Activated CD4-positive, alpha-beta memory T cell treated with anti-CD3 and anti-CD28 coated beads for 36 hours (primary cell): ENCODE measurements around the gene MXRA8. TPM values are rescaled to one million over a fixed set of nuclear protein-coding genes. Genes with fewer than 3 reads are reported as not detected.

ENCODE experiments used
- CTCF ChIA-PET: fragments of 350-600 bp; sonication (Branson Sonifier 250); formaldehyde crosslinking; loops from one replicate; lab custom pipeline; 2021; ENCODE audit warnings: antibody characterized with exemption, inconsistent platforms; lab: Charles Lee
- POLR2A ChIA-PET: fragments of 350-600 bp; sonication (Branson Sonifier 250); formaldehyde crosslinking; loops from one replicate; lab custom pipeline; 2021; ENCODE audit warnings: antibody characterized with exemption; lab: Charles Lee
- DNase-seq: peaks from one replicate; pipeline ENCODE4 v3.0.0-alpha.2; 2020
- H3K27ac Mint-ChIP-seq: one replicate; pipeline ENCODE4 v1.8.0; 2021; ENCODE audit warnings: mixed read lengths
- H3K27me3 Mint-ChIP-seq: one replicate; pipeline ENCODE4 v1.8.0; 2021; ENCODE audit warnings: mixed read lengths
- H3K36me3 Mint-ChIP-seq: one replicate; pipeline ENCODE4 v1.8.0; 2021; ENCODE audit warnings: mixed read lengths
- H3K4me1 Mint-ChIP-seq: one replicate; pipeline ENCODE4 v1.8.0; 2021; ENCODE audit warnings: low read depth, mixed read lengths
- H3K4me3 Mint-ChIP-seq: one replicate; pipeline ENCODE4 v1.8.0; 2021; ENCODE audit warnings: mild to moderate bottlenecking, mixed read lengths
- H3K9me3 Mint-ChIP-seq: one replicate; pipeline ENCODE4 v1.8.0; 2021; ENCODE audit warnings: mixed read lengths
- intact Hi-C: fragments of 100-400 bp; cut with micrococcal nuclease; formaldehyde crosslinking; loops from one replicate; pipeline ENCODE4 v1.15.1; 2023
- total RNA-seq, 2 experiments: library from RNA; stranded (reverse); gene quantifications; one replicate each; pipeline ENCODE4 v1.2.3, GENCODE V29; 2021

The MXRA8 gene
- total RNA-seq, 2 experiments from 2014 or later = 0.19 TPM; not detected in 1

- Mint-ChIP-seq H3K27ac (no peak overlapping the region), H3K27me3 (no peaks in the 10 kb centered on the region), H3K4me3 (no peak overlapping the region), H3K9me3 (no peaks in the 10 kb centered on the region), H3K36me3 (peaks cover 15% of the 10 kb centered on the region), H3K4me1 (no peaks in the 10 kb centered on the region)
- ChIA-PET POLR2A (no interaction called here), CTCF (no interaction called here)
- intact Hi-C loops = no loop called here
- DNase-seq = peak; percentile 48
These were observed 20.6 kb downstream of the MXRA8 start for GRCh38 chr1:1337793-1338147.

- DNase-seq = no peak
- POLR2A ChIA-PET = no interaction called here
- Mint-ChIP-seq H3K4me3 (no peak overlapping the region), H3K36me3 (peaks cover 15% of the 10 kb centered on the region), H3K4me1 (no peaks in the 10 kb centered on the region), H3K27me3 (no peaks in the 10 kb centered on the region), H3K27ac (no peak overlapping the region), H3K9me3 (no peaks in the 10 kb centered on the region)
- CTCF ChIA-PET = no interaction called here
- intact Hi-C loops = no loop called here
These were observed 21.2 kb downstream of the MXRA8 start for GRCh38 chr1:1336931-1337792.

- intact Hi-C loops = no loop called here
- no peak overlapping the region for H3K27ac Mint-ChIP-seq
- no peaks in the 10 kb centered on the region for H3K9me3 Mint-ChIP-seq
- POLR2A ChIA-PET = no interaction called here
- no peaks in the 10 kb centered on the region for H3K4me1 Mint-ChIP-seq
- no peak for DNase-seq
- peaks cover 15% of the 10 kb centered on the region for H3K36me3 Mint-ChIP-seq
- no peak overlapping the region for H3K4me3 Mint-ChIP-seq
- CTCF ChIA-PET = no interaction called here
- no peaks in the 10 kb centered on the region for H3K27me3 Mint-ChIP-seq
These were observed 21.9 kb downstream of the MXRA8 start for GRCh38 chr1:1336446-1336845.

- DNase-seq = no peak
- no peak overlapping the region for H3K4me3 Mint-ChIP-seq
- POLR2A ChIA-PET = no interaction called here
- H3K9me3 Mint-ChIP-seq = no peaks in the 10 kb centered on the region
- H3K36me3 Mint-ChIP-seq = peaks cover 10% of the 10 kb centered on the region
- H3K4me1 Mint-ChIP-seq = no peaks in the 10 kb centered on the region
- H3K27me3 Mint-ChIP-seq = no peaks in the 10 kb centered on the region
- intact Hi-C loops = no loop called here
- CTCF ChIA-PET = no interaction called here
- H3K27ac Mint-ChIP-seq = no peak overlapping the region
These were observed 22.5 kb downstream of the MXRA8 start for GRCh38 chr1:1335792-1336248.

- ChIA-PET POLR2A (no interaction called here), CTCF (no interaction called here)
- intact Hi-C loops = no loop called here
These were observed 23.1 kb downstream of the MXRA8 start for GRCh38 chr1:1335283-1335682.

GRCh38 chr1:1334835-1335234 lies 23.5 kb downstream of the MXRA8 start:
- Mint-ChIP-seq H3K27ac (no peak overlapping the region), H3K9me3 (no peaks in the 10 kb centered on the region), H3K27me3 (no peaks in the 10 kb centered on the region), H3K36me3 (peaks cover 4% of the 10 kb centered on the region), H3K4me3 (no peak overlapping the region), H3K4me1 (no peaks in the 10 kb centered on the region)
- ChIA-PET POLR2A (no interaction called here), CTCF (no interaction called here)
- no peak for DNase-seq
- intact Hi-C loops = no loop called here

More at GRCh38 chr1:1335283-1335682, 23.1 kb downstream of the MXRA8 start:
- peaks cover 4% of the 10 kb centered on the region for H3K36me3 Mint-ChIP-seq
- H3K4me3 Mint-ChIP-seq = no peak overlapping the region
- DNase-seq = no peak
- no peaks in the 10 kb centered on the region for H3K9me3 Mint-ChIP-seq
- H3K27ac Mint-ChIP-seq = no peak overlapping the region
- H3K27me3 Mint-ChIP-seq = no peaks in the 10 kb centered on the region
- H3K4me1 Mint-ChIP-seq = no peaks in the 10 kb centered on the region

GRCh38 chr1:1333551-1334241 lies 24.7 kb downstream of the MXRA8 start:
- no peak overlapping the region for H3K4me3 Mint-ChIP-seq
- ChIA-PET CTCF (no interaction called here), POLR2A (no interaction called here)
- H3K36me3 Mint-ChIP-seq = peaks cover under 1% of the 10 kb centered on the region
- no peak overlapping the region for H3K27ac Mint-ChIP-seq
- no peaks in the 10 kb centered on the region for H3K9me3 Mint-ChIP-seq
- no peaks in the 10 kb centered on the region for H3K4me1 Mint-ChIP-seq
- DNase-seq = no peak
- no peaks in the 10 kb centered on the region for H3K27me3 Mint-ChIP-seq
- intact Hi-C loops = no loop called here

- no peak overlapping the region for H3K27ac Mint-ChIP-seq
- intact Hi-C loops = no loop called here
- no peaks in the 10 kb centered on the region for H3K9me3 Mint-ChIP-seq
- H3K4me3 Mint-ChIP-seq = no peak overlapping the region
- no peak for DNase-seq
- no peaks in the 10 kb centered on the region for H3K36me3 Mint-ChIP-seq
- H3K4me1 Mint-ChIP-seq = no peaks in the 10 kb centered on the region
- CTCF ChIA-PET = no interaction called here
- no peaks in the 10 kb centered on the region for H3K27me3 Mint-ChIP-seq
- POLR2A ChIA-PET = interaction anchor here (1.9 kb wide), 1 partner anchor 13 kb away, joined by 4 read pairs; no protein-coding TSS in a partner anchor
These were observed 25.4 kb downstream of the MXRA8 start for GRCh38 chr1:1332774-1333480.

- H3K36me3 Mint-ChIP-seq = no peaks in the 10 kb centered on the region
- POLR2A ChIA-PET = interaction anchor here (1.9 kb wide), 1 partner anchor 13 kb away, joined by 4 read pairs; no protein-coding TSS in a partner anchor
These were observed 26.2 kb downstream of the MXRA8 start for GRCh38 chr1:1332031-1332755.

GRCh38 chr1:1331068-1331965 lies 27.0 kb downstream of the MXRA8 start, which contains the start of gene TAS1R3:
Gene TAS1R3 (plus strand): TSS chr1:1331280. CDS start chr1:1331346, 66 bp downstream.
- Mint-ChIP-seq H3K4me3 (no peak within 1 kb of the TSS), H3K27me3 (no peaks in the 10 kb centered on the region), H3K9me3 (no peaks in the 10 kb centered on the region), H3K27ac (no peak within 1 kb of the TSS), H3K36me3 (no peaks in the 10 kb centered on the region), H3K4me1 (peaks cover under 1% of the 10 kb centered on the region)
- CTCF ChIA-PET = no interaction called here
- POLR2A ChIA-PET = interaction anchor here (0.9 to 1.9 kb wide), 2 partner anchors 12 to 20 kb away, joined by 3 to 4 read pairs; no protein-coding TSS in a partner anchor
- DNase-seq = no peak
- intact Hi-C loops = no loop called here

More at GRCh38 chr1:1332031-1332755, 26.2 kb downstream of the MXRA8 start:
- intact Hi-C loops = no loop called here
- Mint-ChIP-seq H3K27ac (no peak overlapping the region), H3K9me3 (no peaks in the 10 kb centered on the region), H3K27me3 (no peaks in the 10 kb centered on the region), H3K4me1 (no peaks in the 10 kb centered on the region), H3K4me3 (no peak overlapping the region)
- no peak for DNase-seq
- CTCF ChIA-PET = no interaction called here
